Left renal cortex interstitium (tissue), 4 donors: Measurements from ENCODE around the gene BSCL2. TPM values are rescaled to one million over a fixed set of nuclear protein-coding genes. Genes with fewer than 3 reads are reported as not detected.
"Not testable (repeated sequence)": the region's sequence is repeated elsewhere in the genome, so short reads cannot be mapped to it uniquely, and the experiment has no call there.

Source experiments
- DNase-seq, 4 donors: peaks; one replicate each; pipeline ENCODE4 v3.0.0-alpha.2; 2013; ENCODE audit warnings: low read depth in 4 of 4, low spot score in 2 of 4, missing footprints in 1 of 4
- polyA plus RNA-seq, 4 donors: library from polyadenylated mRNA; unstranded; fragments of 120-200 nt; gene quantifications; one replicate each; pipeline ENCODE4 v1.2.1, GENCODE V29; 2013; ENCODE audit not compliant: insufficient read length in 4 of 4

BSCL2 gene
- polyA plus RNA-seq, 4 donors = 64.2 to 81.1 (median 72.0) TPM

DNA sequence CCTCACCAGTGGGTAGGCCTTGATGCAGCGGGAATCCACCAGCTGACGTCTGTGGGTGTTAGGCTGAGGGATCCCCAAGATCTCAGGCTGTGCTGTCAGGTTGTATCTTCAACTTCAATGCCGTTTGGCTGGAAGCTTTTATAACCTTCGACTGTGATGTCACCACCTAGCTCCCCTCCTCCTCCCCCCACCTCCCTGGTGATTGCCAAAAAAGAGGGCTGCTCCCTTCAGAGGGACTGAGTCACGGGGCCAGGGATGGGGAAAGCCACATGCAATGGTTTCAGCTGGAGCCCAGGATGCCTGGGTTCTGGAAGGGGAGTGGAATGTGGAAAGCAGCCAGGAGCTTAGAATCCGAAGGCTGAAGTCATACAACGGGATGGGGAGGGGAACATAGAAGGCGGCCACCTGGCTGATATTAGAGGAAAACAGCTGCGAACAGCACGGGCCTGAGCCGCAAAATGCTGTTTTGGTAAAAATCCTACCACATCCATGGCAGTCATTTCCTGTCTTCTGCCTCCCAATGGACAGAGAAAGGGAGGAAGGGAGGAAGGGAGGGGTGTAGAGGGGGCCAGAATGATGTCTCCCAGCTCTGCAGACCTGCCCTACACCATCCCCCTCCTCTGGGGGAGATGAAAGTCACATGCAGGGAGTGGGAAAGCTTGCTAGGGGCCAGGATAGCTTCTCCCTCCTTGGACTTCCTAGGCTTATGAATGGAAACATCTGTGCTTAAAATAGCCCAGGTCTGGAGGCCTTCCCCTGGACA is 17.6 kb downstream of the BSCL2 start, which contains the start of gene LRRN4CL:
Gene LRRN4CL, minus strand, starts transcription at position 110 of the 763 bp plus-strand sequence. CDS start 1,022 bp downstream, outside the sequence.
- DNase-seq = no peak

DNA sequence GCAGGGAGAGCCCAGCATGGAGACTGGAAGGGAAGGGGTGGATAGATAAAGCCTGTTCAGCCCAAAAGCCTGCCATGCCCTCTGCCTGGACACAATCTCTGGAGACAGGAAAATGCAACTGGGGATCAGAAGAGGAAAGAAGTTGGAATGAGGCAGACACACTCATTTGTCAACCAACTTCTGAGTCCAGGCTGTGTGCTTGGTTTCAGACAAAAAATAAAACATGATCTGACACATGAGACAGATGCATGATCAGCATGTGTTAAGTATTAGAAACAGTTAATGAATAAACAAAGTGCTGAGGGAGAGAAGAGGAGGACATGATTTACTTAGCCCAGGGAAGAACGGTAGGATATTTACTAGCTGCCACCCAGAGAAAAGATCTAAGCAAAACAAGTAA is 18.7 kb downstream of the BSCL2 start:
- no peak for DNase-seq

DNA sequence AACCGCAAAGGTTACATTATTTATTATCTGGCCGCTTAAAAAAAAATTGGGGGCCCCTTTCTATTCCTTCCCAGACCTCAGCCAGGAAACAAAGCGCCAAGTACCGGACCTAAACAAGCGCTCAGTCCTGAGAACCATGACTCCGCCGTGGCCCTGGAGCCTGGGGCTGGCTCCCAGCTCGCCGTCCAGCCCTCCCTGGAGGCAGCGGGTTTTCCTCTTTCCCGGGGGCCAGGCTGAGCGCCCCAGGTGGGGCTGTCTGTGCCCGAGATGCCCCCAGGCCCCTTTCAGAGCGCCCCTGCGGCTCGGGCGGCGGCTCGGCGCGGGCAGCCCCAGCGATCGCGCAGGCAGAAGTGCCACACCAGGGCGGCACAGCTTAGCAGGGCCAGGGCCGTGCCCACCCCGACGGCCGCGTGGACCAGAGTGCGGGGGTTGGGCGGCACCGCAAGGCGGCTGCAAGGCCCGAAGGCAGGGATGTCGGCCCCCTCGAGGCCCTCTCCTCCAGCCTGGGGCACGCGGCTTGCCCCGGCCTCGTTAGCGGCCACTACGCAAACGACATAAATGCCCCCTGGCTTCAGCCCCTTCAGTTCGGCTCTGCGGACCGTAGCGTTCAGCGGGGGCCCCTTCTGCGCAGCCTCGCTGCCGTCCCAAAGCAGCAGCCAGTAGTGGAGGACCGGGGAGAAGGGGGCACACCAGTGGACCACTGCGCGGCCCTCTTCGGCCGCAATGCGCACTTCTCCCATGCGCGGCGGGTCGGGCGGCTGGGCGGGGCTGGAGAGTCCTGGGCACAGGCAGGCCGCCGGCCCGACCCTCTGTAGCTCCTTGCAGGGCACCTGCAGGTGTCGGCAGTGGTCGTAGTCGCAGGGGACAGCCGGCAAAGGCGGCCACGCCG is 19.5 kb downstream of the BSCL2 start:
- no peak for DNase-seq

DNA sequence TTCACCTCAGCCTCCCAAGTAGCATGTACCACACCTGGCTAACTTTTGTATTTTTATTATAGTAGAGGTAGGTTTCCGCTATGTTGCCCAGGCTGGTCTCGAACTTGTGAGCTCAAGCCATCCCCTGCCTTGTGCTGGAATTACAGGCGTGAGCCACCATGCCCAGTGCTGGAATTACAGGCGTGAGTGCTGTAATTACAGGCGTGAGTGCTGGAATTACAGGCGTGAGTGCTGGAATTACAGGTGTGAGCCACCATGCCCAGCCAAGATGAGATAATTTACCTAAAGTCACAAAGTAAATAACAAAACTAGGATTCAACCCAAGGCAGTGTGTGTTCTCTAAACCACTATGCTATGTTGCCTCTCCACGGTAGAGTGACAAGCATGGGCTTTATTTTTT is 24.7 kb downstream of the BSCL2 start:
- DNase-seq = no peak

DNA sequence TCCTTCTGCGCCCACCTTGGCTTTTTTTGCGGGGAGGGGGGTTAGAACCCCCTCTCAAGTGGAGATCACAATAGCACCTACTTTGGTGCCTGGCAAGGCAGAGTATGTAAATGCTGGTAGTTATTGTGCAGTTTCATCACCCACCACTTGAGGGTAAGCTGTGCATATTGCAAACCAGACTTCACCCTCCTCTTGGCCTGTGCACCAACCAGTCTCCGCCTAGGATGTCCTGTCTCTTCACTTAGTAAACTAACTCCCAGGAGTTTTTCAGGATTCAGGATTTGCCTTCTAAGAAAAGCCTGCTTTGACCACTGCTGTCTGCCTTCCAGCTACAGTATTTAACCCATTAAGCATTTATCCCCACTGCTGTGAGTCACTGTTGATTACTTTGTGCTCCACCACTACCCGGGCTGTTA is 26.4 kb downstream of the BSCL2 start:
- DNase-seq = no peak

DNA sequence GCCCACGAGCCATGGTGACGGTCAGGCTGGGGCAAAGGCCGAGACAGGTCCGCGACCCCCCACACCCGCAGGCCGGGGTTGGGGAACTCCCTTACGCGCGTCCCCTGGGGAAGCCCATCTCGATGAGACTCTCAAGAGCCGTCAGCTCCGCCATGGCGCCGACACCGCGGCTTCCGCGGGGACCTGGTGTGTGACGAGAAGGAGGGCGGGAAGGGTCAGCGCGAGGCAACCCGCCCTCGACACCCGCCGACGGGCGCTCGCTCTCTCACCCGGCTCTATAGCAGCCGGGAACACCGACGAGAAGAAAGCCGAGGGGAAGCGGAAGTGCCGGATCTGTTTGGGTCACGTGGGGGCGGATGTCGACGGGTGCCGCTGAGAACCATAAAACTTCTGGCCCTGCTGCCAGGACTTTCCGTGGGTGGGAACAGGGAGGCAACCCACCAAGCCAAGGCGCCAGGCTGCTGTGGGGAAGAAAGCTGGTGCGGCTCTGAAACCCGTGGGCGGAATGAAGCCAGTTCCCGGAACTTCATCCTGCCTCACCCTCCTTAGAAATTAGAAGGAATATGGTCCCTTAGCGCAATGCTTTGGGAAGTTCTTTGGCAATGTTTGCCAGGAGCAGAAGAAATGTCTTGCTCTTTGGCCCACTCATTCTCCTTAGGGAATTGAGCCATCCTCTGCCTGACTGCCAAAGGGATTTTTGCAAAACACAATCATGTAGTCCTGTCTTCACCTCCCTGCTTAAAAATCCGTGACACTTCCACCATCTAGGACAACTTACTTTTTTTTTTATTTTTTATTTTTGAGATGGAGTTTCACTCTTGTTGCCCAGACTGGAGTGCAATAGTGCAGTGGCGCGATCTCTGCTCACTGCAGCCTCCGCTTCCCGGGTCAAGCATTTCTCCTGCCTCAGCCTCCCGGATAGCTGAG is 28.2 kb downstream of the BSCL2 start, which contains the start of gene UBXN1:
Gene UBXN1, minus strand, starts transcription at position 304 of the 927 bp plus-strand sequence. Its CDS starts 150 bp downstream, at position 154.
- DNase-seq = peak in 2 of 4 donors; percentile 74 to 75

DNA sequence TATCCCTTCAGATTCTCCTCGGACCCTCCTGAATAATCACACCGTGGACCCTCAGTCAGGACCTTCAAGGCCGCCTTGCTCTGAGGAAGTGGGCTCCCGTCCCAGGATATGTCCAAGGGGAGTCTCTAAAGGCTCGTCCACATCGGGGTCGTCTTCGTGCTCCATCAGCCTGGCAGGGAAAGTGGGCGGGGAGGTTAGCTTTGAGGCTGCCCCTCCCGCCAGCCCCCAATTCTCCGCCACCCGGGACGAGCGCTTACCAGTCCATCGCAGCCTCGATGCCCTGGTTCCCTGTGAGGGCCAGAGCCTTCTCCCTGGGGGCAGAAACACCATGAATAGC is 28.8 kb downstream of the BSCL2 start:
- DNase-seq = no peak

DNA sequence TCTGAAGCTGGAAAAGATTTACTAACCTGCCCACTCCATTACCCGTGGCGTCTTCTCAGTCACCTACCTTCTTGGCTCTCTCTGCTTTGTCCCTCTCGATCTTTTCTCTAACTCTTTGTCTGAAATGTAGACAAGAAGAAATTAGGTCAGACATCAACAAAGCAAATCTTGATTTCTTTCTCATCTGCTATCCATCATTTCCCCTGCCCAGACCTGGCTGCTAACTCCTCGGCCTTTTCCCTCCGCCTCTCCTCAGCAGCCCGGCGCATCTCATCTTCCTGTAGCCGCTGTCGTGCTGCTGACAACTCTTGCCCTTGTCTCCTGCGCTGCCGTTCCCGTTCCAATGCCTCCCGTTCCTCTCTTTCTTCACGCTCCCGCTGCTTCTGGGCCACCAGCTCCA is 29.5 kb downstream of the BSCL2 start:
- DNase-seq = no peak

DNA sequence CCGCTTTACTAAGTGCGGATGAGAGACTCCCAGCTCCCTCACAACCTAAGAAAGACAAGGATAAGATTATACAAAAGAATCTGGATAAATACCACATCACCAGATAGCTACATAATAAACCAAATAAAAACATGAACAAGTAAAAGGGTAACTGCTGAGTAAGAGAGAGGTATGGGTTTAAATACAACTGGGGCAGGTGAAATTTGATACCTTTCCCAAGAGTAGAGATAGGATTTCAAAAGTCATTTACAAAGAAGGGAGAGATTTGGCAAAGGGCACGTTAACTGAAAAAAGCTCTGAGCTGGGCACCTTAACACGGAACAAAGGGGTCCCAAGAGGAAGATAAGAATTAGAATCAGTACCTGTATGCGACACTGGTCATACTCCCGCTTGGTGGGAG is 30.1 kb downstream of the BSCL2 start:
- DNase-seq = no peak

DNA sequence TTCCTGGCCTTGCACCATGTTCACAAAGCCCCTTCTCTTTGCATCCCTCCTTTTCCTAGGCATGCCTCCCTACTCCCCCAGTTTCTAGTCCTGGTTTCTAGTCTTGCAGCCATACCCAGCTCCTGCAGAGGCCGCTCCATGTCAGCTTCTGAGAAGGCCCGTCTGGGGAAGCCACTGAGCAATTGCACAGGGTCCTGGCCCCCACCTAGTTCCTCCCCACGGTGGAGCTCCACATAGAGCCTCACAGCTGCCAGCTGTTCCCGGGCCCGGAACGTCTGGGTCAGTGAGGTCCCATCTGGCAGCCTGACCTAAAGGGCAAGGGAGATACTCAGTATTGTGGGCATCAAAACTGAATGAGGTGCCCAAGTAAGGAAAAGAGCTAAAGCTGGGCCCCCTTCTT is 30.5 kb downstream of the BSCL2 start:
- no peak for DNase-seq

DNA sequence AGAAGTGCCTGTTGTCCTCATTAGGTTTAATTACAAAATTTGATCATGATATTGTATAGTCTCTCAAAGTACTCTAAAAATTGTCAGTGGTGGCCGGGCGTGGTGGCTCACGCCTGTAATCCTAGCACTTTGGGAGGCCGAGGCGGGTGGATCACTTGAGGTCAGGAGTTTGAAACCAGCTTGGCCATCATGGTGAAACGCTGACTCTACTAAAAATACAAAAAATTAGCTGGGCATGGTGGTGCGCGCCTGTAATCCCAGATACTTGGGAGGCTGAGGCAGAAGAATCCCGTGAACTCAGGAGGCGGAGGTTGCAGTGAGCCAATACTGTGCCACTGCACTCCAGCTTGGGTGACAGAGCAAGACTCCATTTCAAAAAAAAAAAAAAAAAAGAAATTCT is 31.8 kb downstream of the BSCL2 start:
- DNase-seq = not testable (repeated sequence)

DNA sequence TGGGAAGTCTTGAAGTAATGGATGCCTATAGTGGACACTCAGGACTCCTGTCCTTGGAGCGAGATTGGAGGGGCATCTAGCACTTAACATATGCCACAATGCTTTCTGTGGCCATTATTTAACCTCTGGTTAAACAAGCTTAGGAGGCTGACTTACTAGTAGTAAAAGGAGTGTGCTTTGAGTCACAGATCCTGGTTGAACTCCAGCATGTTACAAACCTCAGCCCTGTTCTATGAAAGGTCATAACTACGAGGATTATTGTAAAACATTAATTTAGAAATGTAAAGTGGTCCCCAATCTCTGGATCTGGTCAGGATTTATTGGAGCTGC is 34.1 kb downstream of the BSCL2 start:
- DNase-seq = no peak

DNA sequence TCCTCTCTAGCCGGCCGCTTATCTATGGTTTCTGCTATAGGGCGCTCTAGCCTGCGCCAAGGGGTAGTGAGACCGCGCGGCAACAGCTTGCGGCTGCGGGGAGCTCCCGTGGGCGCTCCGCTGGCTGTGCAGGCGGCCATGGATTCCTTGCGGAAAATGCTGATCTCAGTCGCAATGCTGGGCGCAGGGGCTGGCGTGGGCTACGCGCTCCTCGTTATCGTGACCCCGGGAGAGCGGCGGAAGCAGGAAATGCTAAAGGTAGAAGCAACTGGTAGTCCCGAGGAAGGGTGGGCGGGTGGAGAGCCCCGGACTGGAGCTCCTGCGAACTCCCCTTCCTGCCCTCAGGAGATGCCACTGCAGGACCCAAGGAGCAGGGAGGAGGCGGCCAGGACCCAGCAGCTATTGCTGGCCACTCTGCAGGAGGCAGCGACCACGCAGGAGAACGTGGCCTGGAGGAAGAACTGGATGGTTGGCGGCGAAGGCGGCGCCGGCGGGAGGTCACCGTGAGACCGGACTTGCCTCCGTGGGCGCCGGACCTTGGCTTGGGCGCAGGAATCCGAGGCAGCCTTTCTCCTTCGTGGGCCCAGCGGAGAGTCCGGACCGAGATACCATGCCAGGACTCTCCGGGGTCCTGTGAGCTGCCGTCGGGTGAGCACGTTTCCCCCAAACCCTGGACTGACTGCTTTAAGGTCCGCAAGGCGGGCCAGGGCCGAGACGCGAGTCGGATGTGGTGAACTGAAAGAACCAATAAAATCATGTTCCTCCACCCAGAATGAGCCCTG is 35.4 kb downstream of the BSCL2 start, which contains the start of the genes LBHD1 and UQCC3:
Gene LBHD1, minus strand, starts transcription at position 660 of the 782 bp plus-strand sequence. CDS start 2,236 bp downstream, outside the sequence.
Gene UQCC3, plus strand, starts transcription at position 66 of the 782 bp plus-strand sequence. Its CDS starts 73 bp downstream, at position 139.
- DNase-seq = peak; percentile 76 to 85 (median 80)

DNA sequence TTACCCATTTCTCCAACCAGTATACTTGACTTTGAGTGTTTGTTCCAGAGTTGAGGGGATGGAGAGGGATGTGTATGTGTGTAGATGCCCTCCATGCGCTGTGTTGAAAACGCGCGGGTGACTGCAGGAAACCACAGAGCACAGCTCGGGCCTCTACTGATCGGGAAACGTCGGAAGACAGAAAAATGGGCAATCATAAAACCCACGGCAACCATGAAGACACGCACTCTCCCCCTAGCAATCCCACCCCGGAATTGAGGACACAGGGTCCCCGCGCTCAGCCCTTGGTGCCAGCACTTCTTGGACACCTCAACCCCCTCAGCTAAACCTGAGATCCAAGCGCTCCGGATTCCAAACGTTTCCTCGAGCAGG is 36.0 kb downstream of the BSCL2 start:
- DNase-seq = no peak

DNA sequence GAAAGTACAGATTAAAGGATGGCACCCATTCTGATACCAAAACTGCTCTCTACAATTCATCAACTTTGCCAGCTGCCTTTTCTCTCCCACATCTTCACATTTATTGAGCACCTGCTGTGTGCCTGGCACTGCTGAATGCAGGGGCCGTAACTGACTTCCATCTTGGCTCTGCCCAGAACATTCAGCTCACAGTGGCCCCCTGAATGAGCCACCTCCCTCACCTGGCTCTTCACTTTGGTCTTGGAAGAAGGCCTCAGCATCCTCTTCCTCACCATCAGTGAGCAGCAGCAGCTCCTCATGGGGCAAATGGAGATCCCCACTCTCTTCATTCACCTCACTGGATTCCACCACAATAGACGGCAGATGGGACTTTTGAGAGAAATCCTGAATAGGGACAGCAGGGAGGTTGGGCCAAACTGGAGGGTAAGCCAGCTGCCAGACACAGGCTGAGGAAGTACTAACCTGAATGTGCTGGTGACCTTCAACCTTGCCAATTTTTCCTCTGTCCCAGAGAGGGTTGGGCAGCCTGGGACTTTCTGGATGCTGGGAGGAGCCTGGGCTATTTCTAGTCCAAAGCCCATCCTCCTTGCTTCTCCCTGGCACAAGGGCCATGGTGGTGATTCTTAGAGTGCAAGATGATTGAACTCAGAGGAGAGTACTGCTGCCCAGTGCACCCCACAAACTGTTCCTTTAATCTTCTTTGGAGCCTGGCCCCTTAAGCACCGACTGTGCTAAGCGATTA is 37.6 kb downstream of the BSCL2 start:
- DNase-seq = no peak

DNA sequence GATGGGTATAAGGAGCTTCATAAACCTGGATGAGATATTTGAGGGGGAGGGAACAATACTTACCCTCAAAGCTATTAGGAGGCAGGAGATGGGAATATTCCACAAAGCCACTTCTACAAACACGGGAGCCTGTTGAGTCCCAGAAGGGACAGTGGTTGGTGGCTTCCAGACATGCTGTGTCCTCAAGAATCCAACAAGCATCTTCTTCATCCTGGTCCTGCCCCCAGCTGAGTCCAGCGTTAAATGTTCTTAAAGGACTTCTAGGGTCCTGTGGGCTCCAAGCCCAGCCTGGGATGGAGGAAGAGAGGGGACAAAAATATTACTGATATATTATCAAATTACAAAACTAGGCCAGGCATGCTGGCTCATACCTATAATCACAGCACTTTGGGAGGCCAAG is 39.8 kb downstream of the BSCL2 start:
- no peak for DNase-seq

DNA sequence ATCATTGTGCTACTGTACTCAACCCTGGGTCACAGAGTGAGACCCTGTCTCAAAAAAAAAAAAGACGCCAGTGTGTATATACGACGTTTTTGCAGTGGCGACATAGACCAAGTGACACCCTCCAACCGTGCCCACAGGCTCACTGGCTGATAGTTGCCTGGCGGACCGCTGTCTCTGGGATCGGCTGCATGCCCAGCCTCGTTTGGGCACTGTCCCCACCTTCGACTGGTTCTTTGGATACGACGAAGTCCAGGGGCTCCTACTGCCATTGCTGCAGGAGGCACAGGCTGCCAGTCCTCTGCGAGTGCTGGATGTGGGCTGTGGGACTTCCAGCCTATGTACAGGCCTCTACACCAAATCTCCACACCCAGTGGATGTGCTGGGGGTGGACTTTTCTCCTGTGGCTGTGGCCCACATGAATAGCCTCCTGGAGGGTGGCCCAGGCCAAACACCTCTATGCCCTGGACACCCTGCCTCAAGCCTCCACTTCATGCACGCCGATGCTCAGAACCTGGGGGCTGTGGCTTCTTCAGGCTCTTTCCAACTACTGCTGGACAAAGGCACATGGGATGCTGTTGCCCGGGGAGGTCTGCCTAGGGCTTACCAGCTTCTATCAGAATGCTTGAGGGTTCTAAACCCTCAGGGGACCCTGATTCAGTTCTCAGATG is 40.8 kb downstream of the BSCL2 start:
- no peak for DNase-seq

DNA sequence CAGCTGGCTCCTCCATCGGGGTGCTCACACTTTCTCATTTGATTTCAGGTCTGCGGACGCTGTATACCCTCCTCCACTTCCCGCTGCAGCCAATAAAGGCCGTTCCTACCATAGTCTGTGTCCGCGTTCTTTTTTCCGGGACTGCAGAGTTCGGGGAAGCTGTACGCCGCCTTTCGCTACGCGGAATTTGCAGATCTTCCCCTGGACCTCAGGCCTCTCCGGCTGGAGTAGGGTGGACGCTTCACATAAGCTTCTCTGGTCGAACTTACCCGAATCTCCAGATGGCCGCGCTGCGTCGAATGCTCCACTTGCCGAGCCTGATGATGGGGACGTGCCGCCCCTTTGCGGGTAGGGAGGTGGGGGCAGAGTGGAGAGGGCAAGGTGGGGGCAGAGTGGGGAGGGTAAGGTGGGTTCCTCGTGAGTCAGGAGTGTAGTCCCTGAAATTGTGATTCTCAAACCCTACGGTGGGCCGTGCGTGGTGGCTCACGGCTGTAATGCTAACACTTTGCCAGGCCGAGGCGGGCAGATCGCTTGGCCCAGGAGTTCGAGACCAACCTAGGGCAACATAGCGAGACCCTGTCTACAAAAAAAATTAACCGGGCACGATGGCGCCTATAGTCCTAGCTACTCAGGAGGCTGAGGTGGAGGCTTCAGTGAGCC is 41.5 kb downstream of the BSCL2 start:
- peak in 2 of 4 donors; percentile 50 to 57 for DNase-seq
